ENCODE results near the gene UPK3A. TPM values are rescaled to one million over a fixed set of nuclear protein-coding genes. Genes with fewer than 3 reads are reported as not detected.

The UPK3A gene
- total RNA-seq, 1 donor from 2014 or later, result not detected

DNA sequence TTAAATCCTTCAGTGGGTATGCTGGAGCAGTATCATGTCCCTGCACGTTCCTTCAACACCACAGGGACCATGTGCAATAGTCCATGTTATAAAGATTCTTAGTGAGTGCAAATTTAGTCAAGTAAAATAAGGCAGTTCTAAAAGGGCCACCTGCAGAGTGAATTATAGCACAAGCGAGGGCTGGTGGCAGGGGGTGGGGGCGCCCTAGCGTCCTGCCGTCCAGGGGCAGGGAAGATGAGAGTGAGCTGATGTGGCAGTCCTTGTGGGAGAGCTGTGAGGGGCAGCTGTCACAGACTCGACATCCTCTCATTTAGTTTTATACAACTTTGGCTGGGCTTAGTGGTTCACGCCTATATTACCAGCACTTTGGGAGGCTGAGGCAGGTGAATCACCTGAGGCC lies 54.0 kb downstream of the UPK3A start:
- no peak overlapping the region for H3K4me3 ChIP-seq
- H3K9me3 ChIP-seq, result no peaks in the 10 kb centered on the region
- intact Hi-C loops (cut with DNase I), result loop anchor here (10.0 kb wide), 1 partner anchor 226 kb away; no protein-coding TSS in a partner anchor
- TF ChIP-seq POLR2AphosphoS5 (IDR thresholded peaks at IDR 0.05; ENCODE audit: insufficient read depth in 1 of 2, low read depth in 1 of 2) (no peak), POLR2A (IDR thresholded peaks at IDR 0.05) (no peak), CTCF (IDR thresholded peaks at IDR 0.05) (no peak)
- peaks cover 0 to 34% of the 10 kb centered on the region in 2 donors for H3K36me3 ChIP-seq
- DNase-seq (ENCODE audit: extremely low spot score in 2 of 2), result no peak
- H3K27me3 ChIP-seq, result no peaks in the 10 kb centered on the region
- H3K27ac ChIP-seq, result no peak overlapping the region
- peaks cover 29% of the 10 kb centered on the region for H3K4me1 ChIP-seq

- Histone ChIP-seq H3K4me3 (no peak overlapping the region), H3K4me1 (peaks cover 22% of the 10 kb centered on the region), H3K36me3 (peaks cover 0 to 34% of the 10 kb centered on the region in 2 donors), H3K9me3 (no peaks in the 10 kb centered on the region), H3K27ac (no peak overlapping the region), H3K27me3 (no peaks in the 10 kb centered on the region)
- intact Hi-C loops (cut with DNase I), result no loop called here
- no peak for TF ChIP-seq CTCF (IDR thresholded peaks at IDR 0.05)
- TF ChIP-seq POLR2AphosphoS5 (IDR thresholded peaks at IDR 0.05; ENCODE audit: insufficient read depth in 1 of 2, low read depth in 1 of 2), result no peak
- TF ChIP-seq POLR2A (IDR thresholded peaks at IDR 0.05), result no peak
- no peak for DNase-seq (ENCODE audit: extremely low spot score in 2 of 2)
Observed at GRCh38 chr22:45340323-45340722, 55.6 kb downstream of the UPK3A start.

GRCh38 chr22:45341498-45341897 lies 56.7 kb downstream of the UPK3A start:
- TF ChIP-seq POLR2A (IDR thresholded peaks at IDR 0.05) (no peak), POLR2AphosphoS5 (IDR thresholded peaks at IDR 0.05; ENCODE audit: insufficient read depth in 1 of 2, low read depth in 1 of 2) (no peak), CTCF (IDR thresholded peaks at IDR 0.05) (no peak)

GRCh38 chr22:45343143-45343542 lies 58.4 kb downstream of the UPK3A start:
- Histone ChIP-seq H3K4me1 (no peaks in the 10 kb centered on the region), H3K4me3 (no peak overlapping the region), H3K27ac (no peak overlapping the region), H3K9me3 (no peaks in the 10 kb centered on the region), H3K36me3 (peaks cover 0 to 34% of the 10 kb centered on the region in 2 donors), H3K27me3 (no peaks in the 10 kb centered on the region)
- DNase-seq (ENCODE audit: extremely low spot score in 2 of 2), result no peak
- intact Hi-C loops (cut with DNase I), result no loop called here
- TF ChIP-seq POLR2AphosphoS5 (IDR thresholded peaks at IDR 0.05; ENCODE audit: insufficient read depth in 1 of 2, low read depth in 1 of 2) (no peak), POLR2A (IDR thresholded peaks at IDR 0.05) (no peak), CTCF (IDR thresholded peaks at IDR 0.05) (no peak)

More at GRCh38 chr22:45341498-45341897, 56.7 kb downstream of the UPK3A start:
- intact Hi-C loops (cut with DNase I), result no loop called here
- no peaks in the 10 kb centered on the region for H3K9me3 ChIP-seq
- DNase-seq (ENCODE audit: extremely low spot score in 2 of 2), result no peak
- no peak overlapping the region for H3K27ac ChIP-seq
- H3K36me3 ChIP-seq, result peaks cover 0 to 34% of the 10 kb centered on the region in 2 donors
- H3K27me3 ChIP-seq, result no peaks in the 10 kb centered on the region
- no peak overlapping the region for H3K4me3 ChIP-seq
- peaks cover 13% of the 10 kb centered on the region for H3K4me1 ChIP-seq

GRCh38 chr22:45344334-45344733 lies 59.6 kb downstream of the UPK3A start:
- DNase-seq (ENCODE audit: extremely low spot score in 2 of 2), result no peak
- TF ChIP-seq CTCF (IDR thresholded peaks at IDR 0.05), result no peak
- H3K27ac ChIP-seq, result no peak overlapping the region
- H3K27me3 ChIP-seq, result no peaks in the 10 kb centered on the region
- no peak overlapping the region for H3K4me3 ChIP-seq
- H3K36me3 ChIP-seq, result peaks cover 0 to 28% of the 10 kb centered on the region in 2 donors
- no peaks in the 10 kb centered on the region for H3K4me1 ChIP-seq
- intact Hi-C loops (cut with DNase I), result no loop called here
- no peaks in the 10 kb centered on the region for H3K9me3 ChIP-seq

Other genes with a start within 250 kb of the UPK3A start
- gene NUP50, start 121.0 kb upstream of the UPK3A start, total RNA-seq, result 76.9 TPM
- 42.5 TPM for gene KIAA0930, start 44.1 kb upstream of the UPK3A start, total RNA-seq
- gene FAM118A, start 25.0 kb downstream of the UPK3A start, total RNA-seq, result 49.6 TPM
- gene SMC1B, start 128.7 kb downstream of the UPK3A start, total RNA-seq, result not detected
- 0.49 TPM for gene RIBC2, start 128.7 kb downstream of the UPK3A start, total RNA-seq
- gene FBLN1, start 217.9 kb downstream of the UPK3A start, total RNA-seq, result 1,019 TPM